Sigmoid colon (tissue), 7 donors: ENCODE measurements around the gene TMEM82. TPM values are rescaled to one million over a fixed set of nuclear protein-coding genes. Genes with fewer than 3 reads are reported as not detected.

Experiments used
- DNase-seq: peaks from one replicate; pipeline ENCODE4 v3.0.0-alpha.2; 2019
- H3K27ac ChIP-seq, 4 donors: fragments of 200-600 bp; sonication (generic); one replicate each; pipeline ENCODE4 v1.5.1; 2016 to 2019; ENCODE audit warnings: mild to moderate bottlenecking in 1 of 4
- H3K27me3 ChIP-seq, 3 donors: fragments of 200-600 bp; sonication (generic); one replicate each; pipeline ENCODE4 v1.5.1; 2019; ENCODE audit warnings: mild to moderate bottlenecking in 1 of 3
- H3K36me3 ChIP-seq, 4 donors: fragments of 200-600 bp; sonication (generic); one replicate each; pipeline ENCODE4 v1.5.1; 2016 to 2019
- H3K4me1 ChIP-seq, 4 donors: fragments of 200-600 bp; sonication (generic); one replicate each; pipeline ENCODE4 v1.5.1; 2017 to 2019
- H3K4me3 ChIP-seq, 4 donors: fragments of 200-600 bp; sonication (generic); one replicate each; pipeline ENCODE4 v1.5.1; 2017 to 2019; ENCODE audit warnings: mild to moderate bottlenecking in 2 of 4, moderate library complexity in 1 of 4
- H3K9me3 ChIP-seq, 4 donors: fragments of 200-600 bp in 3 of 4; sonication (generic) in 3 of 4; one replicate each; pipeline versions ENCODE4 v1.5.1 to v1.6.1; 2013 to 2019
- EP300 ChIP-seq, 4 donors: sonication (generic); formaldehyde crosslinking; IDR thresholded peaks; one replicate each; pipeline ENCODE4 v1.6.1; 2017; ENCODE audit warnings: antibody characterized with exemption in 4 of 4
- POLR2A ChIP-seq, 2 donors: fragments of 450-650 bp; IDR thresholded peaks; one replicate each; pipeline ENCODE4 v1.6.1; 2016; ENCODE audit warnings: antibody characterized with exemption in 2 of 2, mild to moderate bottlenecking in 2 of 2, moderate library complexity in 2 of 2
- POLR2AphosphoS5 ChIP-seq, 4 donors: sonication (generic); formaldehyde crosslinking; IDR thresholded peaks; one replicate each; pipeline ENCODE4 v1.6.1; 2017; ENCODE audit warnings: antibody characterized with exemption in 4 of 4
- WGBS, 2 donors: extraction: QIAGEN DNeasy Blood & Tissue Kit; methylation state at CpG; one replicate each; pipeline ENCODE4 v1.1.7; 2013; 5-methylcytosine and 5-hydroxymethylcytosine counted together
- intact Hi-C: fragments of 100-400 bp; cut with DNase I; formaldehyde crosslinking; loops from one replicate; pipeline ENCODE4 v1.15.1; 2023
- polyA plus RNA-seq, 3 donors: library from polyadenylated mRNA; stranded (reverse); fragments of 200-250 nt; gene quantifications; one replicate each; pipeline ENCODE4 v1.2.3, GENCODE V29; 2013
- total RNA-seq, 4 donors: library from RNA; depleted of rRNA; stranded (reverse); fragments of >200 nt; gene quantifications; one replicate each; pipeline ENCODE4 v1.1.0, GENCODE V29; 2016
- TF ChIP-seq, protein P1 (sequence below), 4 experiments: fragments of 450-650 bp in 3 of 4; fragments of 200-600 bp in 1 of 4; IDR thresholded peaks; one replicate each; pipeline ENCODE4 v1.5.1; 2016 to 2019; ENCODE audit warnings: antibody characterized with exemption in 4 of 4, mild to moderate bottlenecking in 3 of 4, moderate library complexity in 2 of 4
- donor health status: healthy with polysubstance abuse.
- donor health status: Bipolar disorder and iron deficiency.
- donor health status: healthy.

TMEM82 gene
- total and polyA plus RNA-seq, 7 donors: 0.55 to 19.3 (median 11.1) TPM; not detected in 3

DNA sequence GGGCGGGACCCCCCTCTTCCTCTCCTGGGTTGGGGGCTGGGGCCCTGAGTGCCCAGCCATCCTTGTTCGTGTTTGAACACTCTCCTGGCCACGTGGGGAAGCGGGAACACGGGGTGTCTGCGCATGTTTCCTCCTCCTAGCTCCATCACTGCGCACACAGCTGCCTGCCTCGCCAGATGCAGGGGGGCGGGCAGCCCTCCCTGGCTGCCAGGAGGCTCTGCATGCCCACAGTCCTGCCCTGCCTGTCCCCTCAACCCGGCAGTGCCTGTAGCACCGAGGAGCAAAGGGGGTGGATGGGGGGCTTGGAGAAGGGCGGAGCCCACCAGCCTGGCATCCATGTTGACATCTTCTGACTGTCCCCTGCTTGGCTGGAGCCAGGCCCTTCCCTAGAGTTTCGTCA lies 8.0 kb upstream of the TMEM82 start:
- 81 to 85% methylated on average over 13 of the region's 13 CpGs for WGBS, 2 donors
- intact Hi-C loops: no loop called here
- TF ChIP-seq POLR2A (IDR thresholded peaks at IDR 0.05) (no peak), EP300 (IDR thresholded peaks at IDR 0.05) (no peak), POLR2AphosphoS5 (IDR thresholded peaks at IDR 0.05) (no peak)
- Histone ChIP-seq H3K9me3 (no peaks in the 10 kb centered on the region), H3K4me3 (no peak overlapping the region), H3K36me3 (peaks cover 25 to 59% (median 46%) of the 10 kb centered on the region in 4 donors), H3K27ac (no peak overlapping the region), H3K27me3 (no peaks in the 10 kb centered on the region), H3K4me1 (peaks cover 0 to 13% (median 0%) of the 10 kb centered on the region in 4 donors)
- DNase-seq: no peak

DNA sequence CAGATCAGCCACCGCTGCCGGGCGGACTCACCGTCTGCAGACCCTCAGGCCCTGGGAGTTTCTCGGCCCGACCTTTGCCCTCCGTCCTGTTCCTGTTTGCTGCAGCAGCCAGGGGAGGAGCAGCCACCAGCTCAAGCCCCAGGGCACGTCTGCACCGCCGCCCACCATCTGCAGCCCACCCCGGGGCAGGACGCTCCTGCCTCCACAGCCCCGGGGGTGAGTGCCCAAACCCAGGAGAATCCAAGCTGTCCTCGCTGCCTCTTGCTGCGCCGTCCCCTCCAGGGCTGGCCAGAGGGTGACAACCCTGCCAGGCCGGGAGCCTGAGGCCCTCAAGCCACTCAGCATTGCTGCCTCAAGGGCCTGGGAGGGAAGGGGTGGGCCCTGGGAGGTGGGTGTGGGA lies 7.4 kb upstream of the TMEM82 start:
- intact Hi-C loops: no loop called here
- no peak for TF ChIP-seq POLR2A (IDR thresholded peaks at IDR 0.05)
- TF ChIP-seq, protein P1, sequence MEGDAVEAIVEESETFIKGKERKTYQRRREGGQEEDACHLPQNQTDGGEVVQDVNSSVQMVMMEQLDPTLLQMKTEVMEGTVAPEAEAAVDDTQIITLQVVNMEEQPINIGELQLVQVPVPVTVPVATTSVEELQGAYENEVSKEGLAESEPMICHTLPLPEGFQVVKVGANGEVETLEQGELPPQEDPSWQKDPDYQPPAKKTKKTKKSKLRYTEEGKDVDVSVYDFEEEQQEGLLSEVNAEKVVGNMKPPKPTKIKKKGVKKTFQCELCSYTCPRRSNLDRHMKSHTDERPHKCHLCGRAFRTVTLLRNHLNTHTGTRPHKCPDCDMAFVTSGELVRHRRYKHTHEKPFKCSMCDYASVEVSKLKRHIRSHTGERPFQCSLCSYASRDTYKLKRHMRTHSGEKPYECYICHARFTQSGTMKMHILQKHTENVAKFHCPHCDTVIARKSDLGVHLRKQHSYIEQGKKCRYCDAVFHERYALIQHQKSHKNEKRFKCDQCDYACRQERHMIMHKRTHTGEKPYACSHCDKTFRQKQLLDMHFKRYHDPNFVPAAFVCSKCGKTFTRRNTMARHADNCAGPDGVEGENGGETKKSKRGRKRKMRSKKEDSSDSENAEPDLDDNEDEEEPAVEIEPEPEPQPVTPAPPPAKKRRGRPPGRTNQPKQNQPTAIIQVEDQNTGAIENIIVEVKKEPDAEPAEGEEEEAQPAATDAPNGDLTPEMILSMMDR (IDR thresholded peaks at IDR 0.05): no peak
- no peak for TF ChIP-seq EP300 (IDR thresholded peaks at IDR 0.05)
- no peak for TF ChIP-seq POLR2AphosphoS5 (IDR thresholded peaks at IDR 0.05)
- no peak overlapping the region for H3K4me3 ChIP-seq
- H3K9me3 ChIP-seq: no peaks in the 10 kb centered on the region
- H3K27ac ChIP-seq: no peak overlapping the region
- no peaks in the 10 kb centered on the region for H3K27me3 ChIP-seq
- peaks cover 0 to 13% (median 0%) of the 10 kb centered on the region in 4 donors for H3K4me1 ChIP-seq
- peaks cover 25 to 53% (median 40%) of the 10 kb centered on the region in 4 donors for H3K36me3 ChIP-seq
- 63 to 84% methylated on average over 17 of the region's 17 CpGs for WGBS, 2 donors
- DNase-seq: no peak

GRCh38 chr1:15735304-15736037 lies 6.8 kb upstream of the TMEM82 start:
- H3K4me3 ChIP-seq: no peak overlapping the region
- H3K36me3 ChIP-seq: peaks cover 20 to 47% (median 35%) of the 10 kb centered on the region in 4 donors
- no peak for DNase-seq
- intact Hi-C loops: no loop called here
- peak overlapping the region; percentile 31 to 55 (median 45) for H3K27ac ChIP-seq
- no peaks in the 10 kb centered on the region for H3K9me3 ChIP-seq
- no peaks in the 10 kb centered on the region for H3K27me3 ChIP-seq
- TF ChIP-seq EP300 (IDR thresholded peaks at IDR 0.05) (no peak), POLR2A (IDR thresholded peaks at IDR 0.05) (no peak), POLR2AphosphoS5 (IDR thresholded peaks at IDR 0.05) (no peak)
- TF ChIP-seq, protein P1 (IDR thresholded peaks at IDR 0.05): no peak
- H3K4me1 ChIP-seq: peaks cover 0 to 13% (median 0%) of the 10 kb centered on the region in 4 donors
- WGBS, 2 donors: 30 to 65% methylated on average over 12 of the region's 12 CpGs

- Histone ChIP-seq H3K4me1 (peaks cover 0 to 13% (median under 1%) of the 10 kb centered on the region in 4 donors), H3K27me3 (no peaks in the 10 kb centered on the region), H3K36me3 (peaks cover 12 to 39% (median 27%) of the 10 kb centered on the region in 4 donors), H3K27ac (peak within 1 kb of the TSS; percentile 31 to 55 (median 45)), H3K4me3 (no peak within 1 kb of the TSS), H3K9me3 (no peaks in the 10 kb centered on the region)
- 18 to 70% methylated on average over 35 of the region's 35 CpGs for WGBS, 2 donors
- intact Hi-C loops: no loop called here
- DNase-seq: no peak
- TF ChIP-seq POLR2AphosphoS5 (IDR thresholded peaks at IDR 0.05) (peak in 1 of 4 donors; percentile 57), POLR2A (IDR thresholded peaks at IDR 0.05) (peak in 1 of 2 donors; percentile 66)
- TF ChIP-seq, protein P1 (IDR thresholded peaks at IDR 0.05): no peak
Observed at GRCh38 chr1:15736038-15736891, 6.0 kb upstream of the TMEM82 start, which contains the start of gene SLC25A34. Gene SLC25A34, plus strand, starts transcription at chr1:15736258. Its CDS starts 228 bp downstream, at chr1:15736486.

DNA sequence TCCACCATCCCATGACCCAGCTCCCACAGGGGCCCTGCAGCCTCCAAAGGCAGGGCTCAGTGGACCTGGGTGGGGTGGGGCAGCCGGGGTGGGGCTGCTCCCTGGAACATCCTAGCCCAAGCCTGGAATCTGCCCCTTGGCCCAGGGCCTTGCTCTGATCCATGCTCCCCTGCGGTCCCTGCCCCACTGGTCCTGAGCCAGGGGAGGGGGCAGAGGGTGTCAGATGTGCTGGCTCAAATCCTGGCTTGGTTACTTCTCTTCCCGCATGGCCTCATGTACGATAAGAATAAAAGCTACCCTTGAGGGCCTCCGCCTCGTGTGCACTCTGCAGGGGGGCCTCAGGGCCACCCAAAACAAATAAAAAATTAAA lies 5.4 kb upstream of the TMEM82 start:
- Histone ChIP-seq H3K36me3 (peaks cover 9 to 33% (median 21%) of the 10 kb centered on the region in 4 donors), H3K4me3 (no peak overlapping the region), H3K27me3 (no peaks in the 10 kb centered on the region), H3K9me3 (no peaks in the 10 kb centered on the region), H3K27ac (peak overlapping the region in 1 of 4 donors; percentile 55), H3K4me1 (peaks cover 0 to 13% (median 2%) of the 10 kb centered on the region in 4 donors)
- 20 to 46% methylated on average over 6 of the region's 6 CpGs for WGBS, 2 donors
- DNase-seq: no peak
- intact Hi-C loops: no loop called here
- TF ChIP-seq EP300 (IDR thresholded peaks at IDR 0.05) (no peak), POLR2AphosphoS5 (IDR thresholded peaks at IDR 0.05) (no peak), POLR2A (IDR thresholded peaks at IDR 0.05) (no peak)
- TF ChIP-seq, protein P1 (IDR thresholded peaks at IDR 0.05): no peak
